GM23248 (cell line): Measurements from ENCODE around the gene MRPS18C. TPM values are rescaled to one million over a fixed set of nuclear protein-coding genes. Genes with fewer than 3 reads are reported as not detected.

Source experiments
- DNase-seq: peaks from one replicate; pipeline ENCODE4 v3.0.0-alpha.2; 2015
- H2AFZ ChIP-seq: fragments of 200-600 bp; sonication (generic); 2 replicates; pipeline ENCODE4 v1.6.1; 2016; ENCODE audit warnings: antibody characterized with exemption
- H3F3A ChIP-seq: fragments of 200-600 bp; sonication (generic); 2 replicates; pipeline ENCODE4 v1.6.1; 2016; ENCODE audit warnings: mild to moderate bottlenecking, antibody characterized with exemption, mixed run types; ENCODE audit not compliant: insufficient read depth
- H3K27ac ChIP-seq: fragments of 200-600 bp; sonication (generic); 2 replicates; pipeline ENCODE4 v1.5.1; 2016; ENCODE audit warnings: mild to moderate bottlenecking
- H3K27me3 ChIP-seq: fragments of 200-600 bp; sonication (generic); replicated peaks from 2 replicates; pipeline ENCODE4 v1.6.1; 2016; ENCODE audit warnings: mild to moderate bottlenecking; ENCODE audit not compliant: insufficient read depth
- H3K36me3 ChIP-seq: fragments of 200-600 bp; sonication (generic); 2 replicates; pipeline ENCODE4 v1.6.1; 2016; ENCODE audit warnings: low read depth, mild to moderate bottlenecking
- H3K4me1 ChIP-seq: fragments of 200-600 bp; sonication (generic); 2 replicates; pipeline ENCODE4 v1.6.1; 2016; ENCODE audit warnings: mild to moderate bottlenecking; ENCODE audit not compliant: insufficient read depth
- H3K4me2 ChIP-seq: fragments of 200-600 bp; sonication (generic); one replicate; pipeline ENCODE4 v1.6.1; 2016; ENCODE audit warnings: mild to moderate bottlenecking; ENCODE audit not compliant: unreplicated experiment
- H3K4me3 ChIP-seq: fragments of 200-600 bp; sonication (generic); 2 replicates; pipeline ENCODE4 v1.5.1; 2016; ENCODE audit warnings: mild to moderate bottlenecking
- H3K79me2 ChIP-seq: fragments of 200-600 bp; sonication (generic); 2 replicates; pipeline ENCODE4 v1.6.1; 2016; ENCODE audit warnings: mild to moderate bottlenecking; ENCODE audit not compliant: insufficient read depth
- H3K9ac ChIP-seq: fragments of 200-600 bp; sonication (generic); 2 replicates; pipeline ENCODE4 v1.6.1; 2016; ENCODE audit warnings: mild to moderate bottlenecking
- H3K9me2 ChIP-seq: fragments of 200-600 bp; sonication (generic); 2 replicates; pipeline ENCODE4 v1.6.1; 2016; ENCODE audit warnings: mixed run types, mild to moderate bottlenecking, moderate library complexity; ENCODE audit not compliant: insufficient read depth
- H3K9me3 ChIP-seq: fragments of 200-600 bp; sonication (generic); one replicate; pipeline ENCODE4 v1.6.1; 2017; ENCODE audit warnings: low read depth
- H4K20me1 ChIP-seq: fragments of 200-600 bp; sonication (generic); 2 replicates; pipeline ENCODE4 v1.6.0; 2016; ENCODE audit not compliant: insufficient read depth
- EZH2 ChIP-seq: fragments of 200-600 bp; sonication (generic); IDR thresholded peaks from 2 replicates; pipeline ENCODE4 v1.6.1; 2018; ENCODE audit warnings: antibody characterized with exemption, mild to moderate bottlenecking; ENCODE audit not compliant: insufficient read depth, poor library complexity, severe bottlenecking
- EZH2phosphoT487 ChIP-seq: fragments of 200-600 bp; sonication (generic); IDR thresholded peaks from 2 replicates; pipeline ENCODE4 v1.6.1; 2018; ENCODE audit warnings: antibody characterized with exemption, moderate library complexity, mild to moderate bottlenecking, low read depth; ENCODE audit not compliant: insufficient read depth
- WGBS, 2 experiments: methylation state at CpG; one replicate each; pipeline ENCODE4 v1.1.6; 2015 to 2017; ENCODE audit warnings: low lambda C conversion rate in 2 of 2, low coverage in 1 of 2; ENCODE audit errors: missing lambda C conversion rate in 2 of 2; 5-methylcytosine and 5-hydroxymethylcytosine counted together
- in situ Hi-C: fragments of 300-500 bp; cut with MboI; formaldehyde crosslinking; loops from 2 replicates; pipeline ENCODE4 v1.15.0; 2020
- polyA plus RNA-seq: library from polyadenylated mRNA; unstranded; fragments of >200 nt; fragmentation: Nextera tagmentation; extraction: Ambion mirVana; gene quantifications from 2 replicates; pipeline ENCODE4 v1.2.1, GENCODE V29; 2016
- total RNA-seq: library from RNA; depleted of rRNA; stranded (reverse); fragments of >200 nt; shearing (Covaris generic); gene quantifications from 2 replicates; pipeline ENCODE4 v1.2.3, GENCODE V29; 2014

MRPS18C gene
- total and polyA plus RNA-seq, 2 experiments from 2014 or later, result 15.8 to 106 TPM

DNA sequence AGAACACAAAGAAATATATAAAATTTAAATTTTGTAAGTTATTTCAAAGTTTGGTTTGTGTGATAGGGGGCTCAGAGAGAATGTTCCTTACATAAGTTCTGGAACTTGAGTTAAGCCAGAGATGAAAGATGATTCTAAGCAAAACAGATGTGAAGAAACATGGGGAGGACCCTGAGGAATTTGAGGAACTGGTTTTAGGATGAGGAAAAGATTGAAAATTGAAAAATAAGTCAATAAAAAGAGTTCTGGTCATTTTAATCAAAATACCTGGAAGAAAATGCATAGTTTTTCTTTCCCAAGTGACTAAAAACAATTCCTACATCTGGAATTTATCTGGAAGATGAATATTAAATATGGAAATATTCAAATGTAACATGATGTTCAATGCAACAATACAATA lies 37.6 kb upstream of the MRPS18C start:
- no peaks in the 10 kb centered on the region for H3K4me1 ChIP-seq
- H3K79me2 ChIP-seq, result no peaks in the 10 kb centered on the region
- DNase-seq, result no peak
- H3F3A ChIP-seq, result no peaks in the 10 kb centered on the region
- no peak overlapping the region for H3K9ac ChIP-seq
- H3K9me2 ChIP-seq, result no peaks in the 10 kb centered on the region
- no peak overlapping the region for H2AFZ ChIP-seq
- TF ChIP-seq EZH2 (no peak), EZH2phosphoT487 (no peak)
- H3K4me2 ChIP-seq, result no peak overlapping the region
- no peak overlapping the region for H3K4me3 ChIP-seq
- H4K20me1 ChIP-seq, result no peaks in the 10 kb centered on the region
- in situ Hi-C loops, result no loop called here
- peaks cover 30% of the 10 kb centered on the region; the same call in 1 of the 2 replicates for H3K36me3 ChIP-seq
- H3K27me3 ChIP-seq, result no peaks in the 10 kb centered on the region
- no peak overlapping the region for H3K27ac ChIP-seq
- H3K9me3 ChIP-seq, result no peaks in the 10 kb centered on the region

DNA sequence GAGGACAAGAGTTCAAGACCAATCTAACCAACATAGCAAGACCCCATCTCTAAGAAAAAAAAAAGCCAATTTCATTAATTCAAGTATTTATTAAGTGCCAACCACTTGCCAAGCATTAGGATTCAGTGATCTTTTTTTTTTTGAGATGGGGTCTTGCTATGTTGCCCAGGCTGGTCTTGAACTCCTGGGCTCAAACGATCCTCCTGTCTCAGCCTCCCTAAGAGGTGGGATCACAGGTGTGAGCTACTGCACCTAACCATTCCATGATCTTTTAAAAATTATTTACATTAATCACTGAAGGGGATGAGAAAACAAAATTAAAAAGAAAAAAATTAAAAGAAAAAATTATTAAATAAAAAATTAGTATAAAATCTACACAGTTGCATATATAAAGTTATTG lies 24.7 kb upstream of the MRPS18C start:
- Histone ChIP-seq H3K79me2 (no peaks in the 10 kb centered on the region), H3K9me2 (no peaks in the 10 kb centered on the region), H3K27ac (no peak overlapping the region), H3K9ac (no peak overlapping the region), H3K4me2 (no peak overlapping the region), H3K4me3 (no peak overlapping the region), H3K4me1 (no peaks in the 10 kb centered on the region), H3F3A (no peaks in the 10 kb centered on the region), H3K36me3 (peaks cover 14% of the 10 kb centered on the region), H2AFZ (no peak overlapping the region), H3K9me3 (no peaks in the 10 kb centered on the region), H3K27me3 (no peaks in the 10 kb centered on the region), H4K20me1 (no peaks in the 10 kb centered on the region)
- no peak for TF ChIP-seq EZH2
- no peak for TF ChIP-seq EZH2phosphoT487
- in situ Hi-C loops, result no loop called here
- WGBS, 2 experiments, result 90 to 95% methylated on average over 1 of the region's 1 CpG
- no peak for DNase-seq

DNA sequence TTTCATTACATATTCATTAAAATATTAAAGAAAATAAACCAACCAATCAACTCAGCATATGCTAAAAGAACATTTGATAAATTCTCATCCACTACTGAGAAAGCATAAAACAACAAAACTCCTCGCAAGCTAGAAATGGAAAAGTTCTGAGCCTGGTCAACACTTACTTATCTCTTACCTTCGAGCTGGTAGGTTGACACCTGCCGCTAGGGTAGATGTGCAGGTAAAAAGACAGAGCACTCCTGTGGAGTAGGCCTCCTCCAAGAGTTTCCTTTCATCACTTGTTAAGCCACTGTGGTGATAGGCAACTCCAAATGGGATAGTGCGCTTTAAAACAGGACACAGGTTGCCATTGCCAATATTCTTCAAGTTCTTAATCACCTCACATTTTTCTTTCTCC lies 19.2 kb upstream of the MRPS18C start:
- Histone ChIP-seq H3K9ac (no peak overlapping the region), H3K27ac (no peak overlapping the region), H3K4me1 (no peaks in the 10 kb centered on the region), H3K9me3 (no peaks in the 10 kb centered on the region), H3K27me3 (no peaks in the 10 kb centered on the region), H3F3A (no peaks in the 10 kb centered on the region), H3K36me3 (peaks cover 20% of the 10 kb centered on the region), H3K4me3 (no peak overlapping the region), H3K79me2 (no peaks in the 10 kb centered on the region), H4K20me1 (no peaks in the 10 kb centered on the region), H3K4me2 (no peak overlapping the region), H2AFZ (no peak overlapping the region), H3K9me2 (no peaks in the 10 kb centered on the region)
- TF ChIP-seq EZH2 (no peak), EZH2phosphoT487 (no peak)
- WGBS, 2 experiments, result 87 to 91% methylated on average over 4 of the region's 4 CpGs
- DNase-seq, result no peak
- in situ Hi-C loops, result no loop called here

DNA sequence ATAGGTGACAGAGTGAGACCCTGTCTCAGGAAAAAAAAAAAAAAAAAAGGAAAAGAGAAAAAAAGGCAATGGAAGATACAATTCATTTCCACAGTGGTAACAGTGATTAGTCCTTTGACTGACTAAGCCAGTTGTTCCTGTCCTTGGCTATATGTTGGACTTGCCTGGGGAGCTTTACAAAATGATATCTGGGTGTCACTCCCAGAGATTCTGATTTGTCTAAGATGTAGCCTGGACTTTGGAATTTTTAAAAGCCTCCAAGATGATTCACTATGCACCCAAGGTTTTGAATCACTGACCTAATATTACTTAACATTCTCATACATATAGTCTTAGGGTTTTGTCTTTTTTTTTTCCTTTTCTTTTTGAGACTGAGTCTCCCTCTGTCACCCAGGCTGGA lies 17.1 kb upstream of the MRPS18C start:
- H3K36me3 ChIP-seq, result peaks cover 20% of the 10 kb centered on the region
- no peak overlapping the region for H3K4me2 ChIP-seq
- TF ChIP-seq EZH2, result no peak
- no peak for TF ChIP-seq EZH2phosphoT487
- DNase-seq, result peak; percentile 16
- H3K9me3 ChIP-seq, result no peaks in the 10 kb centered on the region
- H3K4me3 ChIP-seq, result no peak overlapping the region
- H3K9me2 ChIP-seq, result no peaks in the 10 kb centered on the region
- no peak overlapping the region for H3K27ac ChIP-seq
- H2AFZ ChIP-seq, result no peak overlapping the region
- H3K9ac ChIP-seq, result no peak overlapping the region
- H3F3A ChIP-seq, result no peaks in the 10 kb centered on the region
- H3K79me2 ChIP-seq, result no peaks in the 10 kb centered on the region
- H3K27me3 ChIP-seq, result no peaks in the 10 kb centered on the region
- no peaks in the 10 kb centered on the region for H4K20me1 ChIP-seq
- no peaks in the 10 kb centered on the region for H3K4me1 ChIP-seq
- in situ Hi-C loops, result no loop called here

DNA sequence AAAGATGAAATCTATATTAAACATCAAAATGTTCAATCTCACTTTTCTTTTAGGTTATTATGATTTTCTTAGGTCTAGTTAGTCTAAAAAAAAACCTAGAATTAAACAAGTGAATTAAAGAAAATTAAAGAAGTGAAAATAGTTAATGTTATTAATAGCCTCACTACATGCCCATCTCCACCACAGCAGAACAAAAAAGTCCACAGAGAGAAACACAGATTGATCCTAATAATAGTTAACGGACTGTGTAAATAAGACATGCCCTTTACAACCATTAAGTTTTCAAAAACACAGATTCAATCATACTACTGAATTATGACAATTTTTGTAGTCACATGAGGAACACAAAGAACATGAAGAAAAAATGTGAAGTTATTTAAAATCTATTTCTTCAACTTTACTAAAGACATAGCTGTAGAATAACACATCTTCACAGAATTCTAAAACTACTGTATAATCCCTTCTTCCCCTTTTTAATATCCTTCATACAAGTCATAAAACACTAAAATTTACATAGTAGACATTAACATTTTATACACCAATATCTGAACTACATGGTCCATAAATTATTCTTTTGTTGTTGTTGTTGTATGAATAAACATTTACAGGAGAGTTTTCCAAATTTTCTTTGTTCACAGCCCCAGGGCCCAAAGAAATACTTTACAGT lies 15.6 kb upstream of the MRPS18C start:
- in situ Hi-C loops, result no loop called here
- Histone ChIP-seq H3K9me2 (0 out of 2 replicates have a peak, but pooled peaks cover 4% of the 10 kb centered on the region), H3K27me3 (no peaks in the 10 kb centered on the region), H3K9me3 (no peaks in the 10 kb centered on the region), H3F3A (no peaks in the 10 kb centered on the region), H2AFZ (no peak overlapping the region), H3K4me2 (no peak overlapping the region), H3K79me2 (no peaks in the 10 kb centered on the region), H4K20me1 (no peaks in the 10 kb centered on the region), H3K4me1 (no peaks in the 10 kb centered on the region), H3K36me3 (peaks cover 16% of the 10 kb centered on the region), H3K4me3 (no peak overlapping the region), H3K9ac (no peak overlapping the region), H3K27ac (no peak overlapping the region)
- 63 to 65% methylated on average over 1 of the region's 1 CpG for WGBS, 2 experiments
- TF ChIP-seq EZH2, result no peak
- no peak for TF ChIP-seq EZH2phosphoT487
- no peak for DNase-seq
